ENCODE data around the gene RCSD1. TPM values are rescaled to one million over a fixed set of nuclear protein-coding genes. Genes with fewer than 3 reads are reported as not detected.

Gene RCSD1
- total RNA-seq, 1 donor from 2014 or later: 176 TPM

GRCh38 chr1:167711797-167712196 is 81.8 kb downstream of the RCSD1 start:
- intact Hi-C loops (cut with micrococcal nuclease): loop anchor here (10.0 kb wide), 1 partner anchor 257 kb away; no protein-coding TSS in a partner anchor

- intact Hi-C loops (cut with micrococcal nuclease): loop anchor here (1.0 to 10.0 kb wide), 4 partner anchors 9 to 259 kb away; partner anchors contain the start of gene CREG1
Observed at GRCh38 chr1:167713330-167714081, 83.5 kb downstream of the RCSD1 start.

GRCh38 chr1:167714098-167714438 is 84.0 kb downstream of the RCSD1 start:
- intact Hi-C loops (cut with micrococcal nuclease): loop anchor here (1.0 to 10.0 kb wide), 4 partner anchors 8 to 259 kb away; partner anchors contain the start of gene CREG1

GRCh38 chr1:167714439-167715156 is 84.6 kb downstream of the RCSD1 start:
- intact Hi-C loops (cut with micrococcal nuclease): loop anchor here (1.0 to 10.0 kb wide), 9 partner anchors 8 to 494 kb away; partner anchors contain the start of genes CREG1, DCAF6 and POU2F1

GRCh38 chr1:167715157-167715999 is 85.3 kb downstream of the RCSD1 start:
- intact Hi-C loops (cut with micrococcal nuclease): loop anchor here (1.0 to 10.0 kb wide), 8 partner anchors 87 to 495 kb away; partner anchors contain the start of genes CREG1, DCAF6 and POU2F1

GRCh38 chr1:167716000-167716271 is 85.9 kb downstream of the RCSD1 start:
- intact Hi-C loops (cut with micrococcal nuclease): loop anchor here (1.0 to 10.0 kb wide), 8 partner anchors 87 to 496 kb away; partner anchors contain the start of genes CREG1, DCAF6 and POU2F1

GRCh38 chr1:167717351-167717750 is 87.3 kb downstream of the RCSD1 start:
- intact Hi-C loops (cut with micrococcal nuclease): loop anchor here (5.0 to 10.0 kb wide), 2 partner anchors 263 to 365 kb away; no protein-coding TSS in a partner anchor

GRCh38 chr1:167718914-167719691 is 89.1 kb downstream of the RCSD1 start:
- intact Hi-C loops (cut with micrococcal nuclease): loop anchor here (5.0 to 10.0 kb wide), 2 partner anchors 264 to 363 kb away; no protein-coding TSS in a partner anchor

- intact Hi-C loops (cut with micrococcal nuclease): loop anchor here (5.0 to 10.0 kb wide), 3 partner anchors 265 to 507 kb away; partner anchors contain the start of gene SFT2D2
Observed at GRCh38 chr1:167719715-167720421, 89.8 kb downstream of the RCSD1 start.

GRCh38 chr1:167720965-167721616 is 91.1 kb downstream of the RCSD1 start:
- intact Hi-C loops (cut with micrococcal nuclease): loop anchor here (1.0 to 5.0 kb wide), 2 partner anchors 82 to 506 kb away; partner anchors contain the start of gene SFT2D2

GRCh38 chr1:167721617-167722151 is 91.7 kb downstream of the RCSD1 start, which contains the start of gene MPZL1:
Gene MPZL1 (plus strand): TSS chr1:167721982. CDS start chr1:167722152, 170 bp downstream.
- intact Hi-C loops (cut with micrococcal nuclease): loop anchor here (1.0 to 5.0 kb wide), 4 partner anchors 7 to 506 kb away; partner anchors contain the start of genes DCAF6, MPC2 and SFT2D2

GRCh38 chr1:167722152-167722869 is 92.3 kb downstream of the RCSD1 start:
- intact Hi-C loops (cut with micrococcal nuclease): loop anchor here (1.0 to 5.0 kb wide), 3 partner anchors 8 to 505 kb away; partner anchors contain the start of genes DCAF6, MPC2 and SFT2D2

- intact Hi-C loops (cut with micrococcal nuclease): loop anchor here (1.0 to 5.0 kb wide), 3 partner anchors 9 to 504 kb away; partner anchors contain the start of genes DCAF6, MPC2 and SFT2D2
Observed at GRCh38 chr1:167722870-167723251, 92.8 kb downstream of the RCSD1 start.

GRCh38 chr1:167723707-167724323 is 93.8 kb downstream of the RCSD1 start:
- intact Hi-C loops (cut with micrococcal nuclease): loop anchor here (2.0 to 5.0 kb wide), 2 partner anchors 213 to 503 kb away; partner anchors contain the start of genes DCAF6, MPC2 and SFT2D2

- intact Hi-C loops (cut with micrococcal nuclease): no loop called here
Observed at GRCh38 chr1:167726008-167726407, 96.0 kb downstream of the RCSD1 start.

- intact Hi-C loops (cut with micrococcal nuclease): no loop called here
Observed at GRCh38 chr1:167728818-167729410, 98.9 kb downstream of the RCSD1 start.

- intact Hi-C loops (cut with micrococcal nuclease): no loop called here
Observed at GRCh38 chr1:167734227-167734626, 104.2 kb downstream of the RCSD1 start.

Data from T-helper 2 cell treated with Interferon-gamma antibody and Interleukin-4, amounts not matched to agents 100 ng/mL and 5 ng/mL, for 36 hours (primary cell).